ENCODE data around the gene BPIFA1. TPM values are rescaled to one million over a fixed set of nuclear protein-coding genes. Genes with fewer than 3 reads are reported as not detected.
A peak's percentile ranks its signal among the peaks of the same experiment; 100 is the strongest.

BPIFA1 gene
- total RNA-seq (not detected), polyA plus RNA-seq (not detected)

- H3K36me3 ChIP-seq (ENCODE audit: insufficient read depth) = no peaks in the 10 kb centered on the region
These were observed at the start of gene BPIFA1 for GRCh38 chr20:33235696-33236095. BPIFA1 (plus strand) TSS chr20:33235996; CDS start chr20:33237712, 1,716 bp downstream.

GRCh38 chr20:33187491-33187890 lies 48.3 kb upstream of the BPIFA1 start:
- H3K4me3 ChIP-seq (ENCODE audit: low read depth, low read length) = no peak overlapping the region
- H3K27ac ChIP-seq (ENCODE audit: low read depth) = no peak overlapping the region
- no peak for DNase-seq (ENCODE audit: extremely low spot score)
- WGBS = 74% methylated on average over 4 of the region's 4 CpGs
- H3K4me1 ChIP-seq (ENCODE audit: insufficient read depth) = no peaks in the 10 kb centered on the region
- H3K36me3 ChIP-seq (ENCODE audit: insufficient read depth) = no peaks in the 10 kb centered on the region

More at GRCh38 chr20:33235696-33236095, at the start of gene BPIFA1:
- Histone ChIP-seq H3K27ac (ENCODE audit: low read depth) (no peak within 1 kb of the TSS), H3K4me3 (ENCODE audit: low read depth, low read length) (no peak within 1 kb of the TSS), H3K4me1 (ENCODE audit: insufficient read depth) (no peaks in the 10 kb centered on the region)
- DNase-seq (ENCODE audit: extremely low spot score) = no peak
- 62% methylated on average over 5 of the region's 5 CpGs for WGBS

GRCh38 chr20:33188421-33188820 lies 47.4 kb upstream of the BPIFA1 start:
- DNase-seq (ENCODE audit: extremely low spot score) = no peak
- Histone ChIP-seq H3K4me1 (ENCODE audit: insufficient read depth) (no peaks in the 10 kb centered on the region), H3K27ac (ENCODE audit: low read depth) (no peak overlapping the region), H3K36me3 (ENCODE audit: insufficient read depth) (no peaks in the 10 kb centered on the region), H3K4me3 (ENCODE audit: low read depth, low read length) (no peak overlapping the region)
- 81% methylated on average over 9 of the region's 9 CpGs for WGBS

GRCh38 chr20:33191484-33191883 lies 44.3 kb upstream of the BPIFA1 start:
- H3K4me1 ChIP-seq (ENCODE audit: insufficient read depth) = no peaks in the 10 kb centered on the region
- H3K4me3 ChIP-seq (ENCODE audit: low read depth, low read length) = no peak overlapping the region
- DNase-seq (ENCODE audit: extremely low spot score) = no peak
- 16% methylated on average over 3 of the region's 3 CpGs for WGBS
- no peaks in the 10 kb centered on the region for H3K36me3 ChIP-seq (ENCODE audit: insufficient read depth)
- no peak overlapping the region for H3K27ac ChIP-seq (ENCODE audit: low read depth)

GRCh38 chr20:33191955-33192354 lies 43.8 kb upstream of the BPIFA1 start:
- H3K27ac ChIP-seq (ENCODE audit: low read depth) = no peak overlapping the region
- H3K36me3 ChIP-seq (ENCODE audit: insufficient read depth) = no peaks in the 10 kb centered on the region
- H3K4me1 ChIP-seq (ENCODE audit: insufficient read depth) = no peaks in the 10 kb centered on the region
- H3K4me3 ChIP-seq (ENCODE audit: low read depth, low read length) = no peak overlapping the region
- WGBS = 44% methylated on average over 1 of the region's 1 CpG
- no peak for DNase-seq (ENCODE audit: extremely low spot score)

- no peak for DNase-seq (ENCODE audit: extremely low spot score)
- WGBS = 71% methylated on average over 8 of the region's 8 CpGs
- no peak overlapping the region for H3K27ac ChIP-seq (ENCODE audit: low read depth)
These were observed 42.8 kb upstream of the BPIFA1 start for GRCh38 chr20:33192912-33193501.

GRCh38 chr20:33199026-33199425 lies 36.8 kb upstream of the BPIFA1 start:
- WGBS = 87% methylated on average over 3 of the region's 3 CpGs
- no peak for DNase-seq (ENCODE audit: extremely low spot score)
- Histone ChIP-seq H3K4me1 (ENCODE audit: insufficient read depth) (no peaks in the 10 kb centered on the region), H3K4me3 (ENCODE audit: low read depth, low read length) (no peak overlapping the region), H3K36me3 (ENCODE audit: insufficient read depth) (no peaks in the 10 kb centered on the region), H3K27ac (ENCODE audit: low read depth) (no peak overlapping the region)

More at GRCh38 chr20:33192912-33193501, 42.8 kb upstream of the BPIFA1 start:
- Histone ChIP-seq H3K4me1 (ENCODE audit: insufficient read depth) (no peaks in the 10 kb centered on the region), H3K36me3 (ENCODE audit: insufficient read depth) (no peaks in the 10 kb centered on the region), H3K4me3 (ENCODE audit: low read depth, low read length) (no peak overlapping the region)

GRCh38 chr20:33202451-33202850 lies 33.3 kb upstream of the BPIFA1 start:
- Histone ChIP-seq H3K36me3 (ENCODE audit: insufficient read depth) (no peaks in the 10 kb centered on the region), H3K4me3 (ENCODE audit: low read depth, low read length) (no peak overlapping the region), H3K27ac (ENCODE audit: low read depth) (no peak overlapping the region), H3K4me1 (ENCODE audit: insufficient read depth) (no peaks in the 10 kb centered on the region)
- no peak for DNase-seq (ENCODE audit: extremely low spot score)
- WGBS = 57% methylated on average over 4 of the region's 4 CpGs

- H3K4me3 ChIP-seq (ENCODE audit: low read depth, low read length) = no peak overlapping the region
- no peaks in the 10 kb centered on the region for H3K4me1 ChIP-seq (ENCODE audit: insufficient read depth)
- 88% methylated on average over 3 of the region's 3 CpGs for WGBS
These were observed 32.4 kb upstream of the BPIFA1 start for GRCh38 chr20:33203444-33203843.

GRCh38 chr20:33209789-33210188 lies 26.0 kb upstream of the BPIFA1 start:
- Histone ChIP-seq H3K36me3 (ENCODE audit: insufficient read depth) (no peaks in the 10 kb centered on the region), H3K27ac (ENCODE audit: low read depth) (no peak overlapping the region), H3K4me1 (ENCODE audit: insufficient read depth) (no peaks in the 10 kb centered on the region), H3K4me3 (ENCODE audit: low read depth, low read length) (no peak overlapping the region)
- DNase-seq (ENCODE audit: extremely low spot score) = peak; percentile 7
- 3% methylated on average over 13 of the region's 13 CpGs for WGBS

More at GRCh38 chr20:33203444-33203843, 32.4 kb upstream of the BPIFA1 start:
- DNase-seq (ENCODE audit: extremely low spot score) = no peak
- no peak overlapping the region for H3K27ac ChIP-seq (ENCODE audit: low read depth)
- no peaks in the 10 kb centered on the region for H3K36me3 ChIP-seq (ENCODE audit: insufficient read depth)

GRCh38 chr20:33210371-33210770 lies 25.4 kb upstream of the BPIFA1 start:
- Histone ChIP-seq H3K36me3 (ENCODE audit: insufficient read depth) (no peaks in the 10 kb centered on the region), H3K4me1 (ENCODE audit: insufficient read depth) (no peaks in the 10 kb centered on the region), H3K27ac (ENCODE audit: low read depth) (no peak overlapping the region), H3K4me3 (ENCODE audit: low read depth, low read length) (no peak overlapping the region)
- 62% methylated on average over 1 of the region's 1 CpG for WGBS
- no peak for DNase-seq (ENCODE audit: extremely low spot score)

- WGBS = 15% methylated on average over 5 of the region's 5 CpGs
- no peak overlapping the region for H3K4me3 ChIP-seq (ENCODE audit: low read depth, low read length)
- no peak overlapping the region for H3K27ac ChIP-seq (ENCODE audit: low read depth)
- no peaks in the 10 kb centered on the region for H3K36me3 ChIP-seq (ENCODE audit: insufficient read depth)
- no peak for DNase-seq (ENCODE audit: extremely low spot score)
- H3K4me1 ChIP-seq (ENCODE audit: insufficient read depth) = no peaks in the 10 kb centered on the region
These were observed 23.9 kb upstream of the BPIFA1 start for GRCh38 chr20:33211817-33212424.

- H3K4me3 ChIP-seq (ENCODE audit: low read depth, low read length) = no peak within 1 kb of the TSS
- no peak for DNase-seq (ENCODE audit: extremely low spot score)
- H3K36me3 ChIP-seq (ENCODE audit: insufficient read depth) = no peaks in the 10 kb centered on the region
- no peak within 1 kb of the TSS for H3K27ac ChIP-seq (ENCODE audit: low read depth)
- WGBS = 80% methylated on average over 2 of the region's 2 CpGs
- H3K4me1 ChIP-seq (ENCODE audit: insufficient read depth) = no peaks in the 10 kb centered on the region
These were observed 18.7 kb upstream of the BPIFA1 start, which contains the start of gene BPIFA3 for GRCh38 chr20:33217052-33217451. BPIFA3 (plus strand) TSS chr20:33217352; CDS start chr20:33217537, 185 bp downstream.

GRCh38 chr20:33224399-33224798 lies 11.4 kb upstream of the BPIFA1 start:
- Histone ChIP-seq H3K4me1 (ENCODE audit: insufficient read depth) (no peaks in the 10 kb centered on the region), H3K27ac (ENCODE audit: low read depth) (no peak overlapping the region), H3K36me3 (ENCODE audit: insufficient read depth) (no peaks in the 10 kb centered on the region), H3K4me3 (ENCODE audit: low read depth, low read length) (no peak overlapping the region)
- 86% methylated on average over 4 of the region's 4 CpGs for WGBS
- DNase-seq (ENCODE audit: extremely low spot score) = no peak
